NCI-H146 treated with DMSO at 0.1 percent for 48 hours (cell line): ENCODE results near the gene TRIO.

ENCODE experiments used
- DNase-seq: peaks from one replicate; lab custom pipeline; 2025; ENCODE audit not compliant: unreplicated experiment; lab: John Stamatoyannopoulos, UW

The TRIO gene

GRCh38 chr5:14146725-14147124, 3.6 kb downstream of the TRIO start:
- no peak for DNase-seq

GRCh38 chr5:14147210-14147609, 4.1 kb downstream of the TRIO start:
- no peak for DNase-seq

GRCh38 chr5:14148483-14148882, 5.3 kb downstream of the TRIO start:
- DNase-seq: no peak

GRCh38 chr5:14148890-14149671, 5.9 kb downstream of the TRIO start:
- no peak for DNase-seq

GRCh38 chr5:14149672-14150274, 6.6 kb downstream of the TRIO start:
- no peak for DNase-seq

- DNase-seq: no peak
Measured at GRCh38 chr5:14151416-14151815, 8.3 kb downstream of the TRIO start.

- no peak for DNase-seq
Measured at GRCh38 chr5:14153071-14153864, 10.1 kb downstream of the TRIO start.

- no peak for DNase-seq
Measured at GRCh38 chr5:14153932-14154731, 11.0 kb downstream of the TRIO start.

GRCh38 chr5:14155075-14155474, 11.9 kb downstream of the TRIO start:
- no peak for DNase-seq

- no peak for DNase-seq
Measured at GRCh38 chr5:14155739-14156138, 12.6 kb downstream of the TRIO start.

- peak; percentile 18 for DNase-seq
Measured at GRCh38 chr5:14156290-14156649, 13.1 kb downstream of the TRIO start.

GRCh38 chr5:14156650-14157492, 13.7 kb downstream of the TRIO start:
- no peak for DNase-seq

GRCh38 chr5:14157493-14157782, 14.3 kb downstream of the TRIO start:
- DNase-seq: no peak

GRCh38 chr5:14158890-14159666, 15.9 kb downstream of the TRIO start:
- DNase-seq: no peak

GRCh38 chr5:14161825-14162556, 18.8 kb downstream of the TRIO start:
- no peak for DNase-seq

- DNase-seq: no peak
Measured at GRCh38 chr5:14164164-14165163, 21.3 kb downstream of the TRIO start.

- DNase-seq: no peak
Measured at GRCh38 chr5:14165375-14166106, 22.4 kb downstream of the TRIO start.
